Stomach smooth muscle (tissue), 2 donors: ENCODE measurements around the gene OBSL1.
A peak's percentile ranks its signal among the peaks of the same experiment; 100 is the strongest.

Experiments used
- H3K27ac ChIP-seq: one replicate; pipeline ENCODE4 v1.7.0; 2013; ENCODE audit warnings: mild to moderate bottlenecking, low read length, inconsistent platforms
- H3K27me3 ChIP-seq, 2 donors: one replicate each; pipeline ENCODE4 v1.7.0; 2013; ENCODE audit warnings: low read length in 2 of 2; ENCODE audit not compliant: insufficient read depth in 2 of 2, control insufficient read depth in 1 of 2
- H3K36me3 ChIP-seq, 2 donors: one replicate each; pipeline ENCODE4 v1.7.0; 2013; ENCODE audit warnings: low read length in 2 of 2; ENCODE audit not compliant: control insufficient read depth in 2 of 2, insufficient read depth in 2 of 2
- H3K4me1 ChIP-seq: one replicate; pipeline ENCODE4 v1.7.0; 2013; ENCODE audit warnings: low read length; ENCODE audit not compliant: control insufficient read depth, insufficient read depth
- H3K4me3 ChIP-seq, 2 donors: one replicate each; pipeline ENCODE4 v1.7.0; 2013; ENCODE audit warnings: low read length in 2 of 2
- H3K9ac ChIP-seq, 2 donors: one replicate each; pipeline ENCODE4 v1.7.0; 2013; ENCODE audit warnings: low read length in 2 of 2, mild to moderate bottlenecking in 1 of 2
- H3K9me3 ChIP-seq, 2 donors: one replicate each; pipeline ENCODE4 v1.7.0; 2013; ENCODE audit warnings: low read length in 2 of 2; ENCODE audit not compliant: control insufficient read depth in 2 of 2
- donor health status: healthy.
- donor health status: Pancreatic carcinoma.

OBSL1 gene

DNA sequence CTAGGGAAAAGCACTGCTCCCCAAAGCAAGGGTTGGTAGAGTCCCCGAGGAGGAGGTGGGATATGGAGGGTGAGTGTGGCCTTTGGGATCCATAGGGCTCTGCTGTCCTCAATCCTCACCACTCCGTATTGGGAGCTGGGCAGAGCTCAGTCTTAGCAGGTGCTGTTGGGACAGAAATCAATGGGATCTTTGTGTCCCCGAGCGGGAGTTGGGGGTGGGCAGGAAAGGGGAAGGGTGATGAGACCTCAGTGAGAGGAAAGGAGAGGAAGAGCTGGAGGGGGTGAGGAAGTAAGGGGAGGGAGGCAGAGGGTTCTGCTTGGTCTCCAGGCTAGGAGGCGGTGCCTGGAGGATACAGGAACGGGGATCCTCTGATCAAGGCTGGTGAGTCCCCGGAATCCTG is 54.5 kb downstream of the OBSL1 start:
- Histone ChIP-seq H3K4me3 (no peak overlapping the region), H3K4me1 (peaks cover 11% of the 10 kb centered on the region), H3K27me3 (peaks cover 8 to 14% of the 10 kb centered on the region in 2 donors), H3K36me3 (no peaks in the 10 kb centered on the region), H3K9ac (no peak overlapping the region), H3K9me3 (no peaks in the 10 kb centered on the region), H3K27ac (no peak overlapping the region)

- no peaks in the 10 kb centered on the region for H3K36me3 ChIP-seq
- H3K4me3 ChIP-seq = no peak overlapping the region
- peaks cover 6% of the 10 kb centered on the region for H3K4me1 ChIP-seq
- peaks cover 8 to 13% of the 10 kb centered on the region in 2 donors for H3K27me3 ChIP-seq
- no peaks in the 10 kb centered on the region for H3K9me3 ChIP-seq
- no peak overlapping the region for H3K9ac ChIP-seq
- H3K27ac ChIP-seq = no peak overlapping the region
Observed at GRCh38 chr2:219515874-219516629, 55.3 kb downstream of the OBSL1 start.

DNA sequence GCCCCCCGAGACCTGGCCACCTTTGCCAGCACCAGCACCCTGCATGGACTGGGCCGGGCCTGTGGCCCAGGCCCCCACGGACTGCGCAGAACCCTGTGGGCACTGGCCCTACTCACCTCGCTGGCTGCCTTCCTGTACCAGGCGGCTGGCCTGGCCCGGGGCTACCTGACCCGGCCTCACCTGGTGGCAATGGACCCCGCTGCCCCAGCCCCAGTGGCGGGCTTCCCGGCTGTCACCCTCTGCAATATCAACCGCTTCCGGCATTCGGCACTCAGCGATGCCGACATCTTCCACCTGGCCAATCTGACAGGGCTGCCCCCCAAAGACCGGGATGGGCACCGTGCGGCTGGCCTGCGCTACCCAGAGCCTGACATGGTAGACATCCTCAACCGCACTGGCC is 56.5 kb downstream of the OBSL1 start:
- no peaks in the 10 kb centered on the region for H3K9me3 ChIP-seq
- H3K36me3 ChIP-seq = no peaks in the 10 kb centered on the region
- no peak overlapping the region for H3K9ac ChIP-seq
- no peak overlapping the region for H3K27ac ChIP-seq
- no peak overlapping the region for H3K4me3 ChIP-seq
- H3K27me3 ChIP-seq = peaks cover 8 to 13% of the 10 kb centered on the region in 2 donors
- H3K4me1 ChIP-seq = peaks cover 12% of the 10 kb centered on the region

- Histone ChIP-seq H3K27ac (no peak within 1 kb of the TSS), H3K27me3 (peaks cover 10 to 13% of the 10 kb centered on the region in 2 donors), H3K36me3 (no peaks in the 10 kb centered on the region), H3K4me1 (peaks cover 17% of the 10 kb centered on the region), H3K4me3 (no peak within 1 kb of the TSS), H3K9me3 (no peaks in the 10 kb centered on the region), H3K9ac (no peak within 1 kb of the TSS)
Observed at GRCh38 chr2:219514196-219514761, 57.1 kb downstream of the OBSL1 start, which contains the start of gene ASIC4. Gene ASIC4, plus strand, starts transcription at chr2:219514482. Its CDS starts 243 bp downstream, at chr2:219514725.

GRCh38 chr2:219513787-219514186 is 57.6 kb downstream of the OBSL1 start:
- no peaks in the 10 kb centered on the region for H3K9me3 ChIP-seq
- H3K27ac ChIP-seq = no peak overlapping the region
- H3K9ac ChIP-seq = no peak overlapping the region
- no peaks in the 10 kb centered on the region for H3K36me3 ChIP-seq
- peaks cover 10 to 13% of the 10 kb centered on the region in 2 donors for H3K27me3 ChIP-seq
- H3K4me1 ChIP-seq = peaks cover 17% of the 10 kb centered on the region
- H3K4me3 ChIP-seq = no peak overlapping the region

DNA sequence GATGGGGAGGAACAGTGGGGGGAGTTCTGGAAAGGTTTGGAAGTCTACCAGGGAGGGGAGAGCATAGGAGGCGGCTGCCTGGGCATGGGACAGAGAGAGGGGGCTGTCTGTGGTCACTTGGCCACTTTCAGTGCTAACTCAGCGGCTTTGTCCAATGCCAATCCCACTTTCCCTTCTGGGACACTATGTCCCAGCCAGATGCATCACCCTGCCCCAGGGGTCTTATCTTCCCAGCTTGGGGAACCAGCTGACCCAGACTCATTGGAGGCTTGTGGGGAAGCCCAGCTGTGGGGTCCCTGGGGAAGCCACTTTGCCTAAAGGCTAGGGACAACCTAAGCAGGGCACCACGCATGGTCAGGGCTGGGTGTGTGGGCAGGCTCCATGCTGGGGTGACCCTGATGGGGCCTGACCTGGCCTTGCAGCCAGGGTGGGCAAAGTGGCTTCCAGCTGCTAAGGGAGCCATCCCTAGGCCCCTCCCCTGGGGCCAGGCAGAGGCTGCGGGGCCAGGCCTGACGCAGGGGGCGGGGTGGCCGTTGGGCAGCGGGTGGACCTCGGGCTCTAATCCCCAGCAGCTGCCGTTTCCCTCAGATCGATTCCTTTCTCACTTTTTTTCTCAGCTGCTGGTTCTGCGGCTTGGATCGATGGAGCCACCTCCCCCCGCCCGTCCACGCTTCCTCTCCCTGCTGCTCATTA is 58.7 kb downstream of the OBSL1 start:
- H3K27ac ChIP-seq = no peak overlapping the region
- H3K9me3 ChIP-seq = no peaks in the 10 kb centered on the region
- H3K4me1 ChIP-seq = peaks cover 17% of the 10 kb centered on the region
- no peaks in the 10 kb centered on the region for H3K36me3 ChIP-seq
- no peak overlapping the region for H3K9ac ChIP-seq
- peaks cover 13 to 14% of the 10 kb centered on the region in 2 donors for H3K27me3 ChIP-seq
- no peak overlapping the region for H3K4me3 ChIP-seq

- no peak overlapping the region for H3K9ac ChIP-seq
- peaks cover 17% of the 10 kb centered on the region for H3K4me1 ChIP-seq
- no peak overlapping the region for H3K27ac ChIP-seq
- H3K4me3 ChIP-seq = no peak overlapping the region
- H3K27me3 ChIP-seq = peaks cover 13 to 15% of the 10 kb centered on the region in 2 donors
- no peaks in the 10 kb centered on the region for H3K9me3 ChIP-seq
- H3K36me3 ChIP-seq = peaks cover 0 to 1% of the 10 kb centered on the region in 2 donors
Observed at GRCh38 chr2:219511547-219512325, 59.6 kb downstream of the OBSL1 start.

- Histone ChIP-seq H3K36me3 (peaks cover 7% of the 10 kb centered on the region in 2 donors), H3K4me3 (peak overlapping the region in 1 of 2 donors; percentile 60), H3K4me1 (peaks cover 17% of the 10 kb centered on the region), H3K9ac (no peak overlapping the region), H3K27me3 (peaks cover 10 to 13% of the 10 kb centered on the region in 2 donors), H3K27ac (no peak overlapping the region), H3K9me3 (no peaks in the 10 kb centered on the region)
Observed at GRCh38 chr2:219510512-219511135, 60.7 kb downstream of the OBSL1 start.

DNA sequence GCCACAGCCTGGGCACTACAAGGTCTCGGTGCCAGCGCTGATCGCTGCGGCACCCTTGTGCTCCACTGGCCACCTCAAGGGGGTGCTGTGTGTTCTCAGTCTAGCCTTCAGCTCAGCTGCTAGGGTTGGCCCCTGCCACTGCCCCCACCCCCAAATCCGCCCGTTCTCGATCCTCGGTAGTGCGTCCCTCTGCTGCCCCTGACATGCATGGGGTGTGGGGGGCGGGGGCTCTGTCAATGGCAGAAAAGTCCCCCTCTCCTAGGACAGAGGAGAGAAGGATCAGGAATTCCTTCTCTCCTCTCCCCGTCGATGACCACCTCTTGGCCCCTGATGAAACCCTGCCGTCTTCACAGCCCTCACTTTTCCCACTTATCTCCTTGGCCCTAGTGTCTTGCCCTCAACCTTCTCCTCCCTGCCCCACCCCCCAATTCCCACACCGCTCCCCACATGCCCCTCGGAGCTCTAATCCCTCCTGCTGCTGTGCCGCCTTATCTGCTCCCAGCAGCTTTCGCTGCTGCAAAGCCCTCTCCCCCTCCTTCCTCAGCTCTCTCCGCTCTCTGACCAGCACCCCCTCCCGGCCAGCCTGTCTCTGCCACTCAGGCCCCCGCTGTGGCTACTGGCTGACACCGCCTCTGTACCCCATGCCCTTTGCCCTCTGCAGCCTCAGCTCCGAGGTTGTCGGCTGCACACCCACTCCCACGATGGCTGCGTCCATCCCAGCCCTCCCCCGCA is 61.4 kb downstream of the OBSL1 start:
- Histone ChIP-seq H3K9ac (no peak overlapping the region), H3K4me1 (peaks cover 17% of the 10 kb centered on the region), H3K27me3 (peaks cover 10 to 11% of the 10 kb centered on the region in 2 donors), H3K4me3 (peak overlapping the region; percentile 47 to 60), H3K9me3 (no peaks in the 10 kb centered on the region), H3K36me3 (peaks cover 7 to 9% of the 10 kb centered on the region in 2 donors), H3K27ac (no peak overlapping the region)
